B cell (primary cell): ENCODE data around the gene SPATA25. TPM values are rescaled to one million over a fixed set of nuclear protein-coding genes. Genes with fewer than 3 reads are reported as not detected.

Source experiments
- ATAC-seq: fragments of 200-7000 bp; cut with Tn5 transposase; one replicate; pipeline ENCODE4 v1.10.0; 2021; ENCODE audit warnings: low read depth, mild to moderate bottlenecking, moderate number of reproducible peaks, moderate library complexity
- CTCF ChIA-PET: fragments of 350-600 bp; sonication (Branson Sonifier 250); formaldehyde crosslinking; loops from one replicate; lab custom pipeline; 2021; ENCODE audit warnings: antibody characterized with exemption, inconsistent platforms; lab: Charles Lee
- POLR2A ChIA-PET: fragments of 350-600 bp; sonication (Branson Sonifier 250); formaldehyde crosslinking; loops from one replicate; lab custom pipeline; 2021; ENCODE audit warnings: antibody characterized with exemption; lab: Charles Lee
- DNase-seq: peaks from one replicate; pipeline ENCODE4 v3.0.0; 2013
- H2AFZ ChIP-seq: 2 replicates; pipeline ENCODE4 v1.6.1; 2012; ENCODE audit warnings: mild to moderate bottlenecking, low read depth, low read length; ENCODE audit not compliant: insufficient read depth, poor library complexity, severe bottlenecking
- H3K27ac ChIP-seq, 2 donors: 1 replicate in 1 of 2; 2 replicates in 1 of 2; pipeline ENCODE4 v1.5.1; 2012 to 2013; ENCODE audit warnings: low read length in 2 of 2, mild to moderate bottlenecking in 2 of 2, moderate library complexity in 1 of 2
- H3K27me3 ChIP-seq, 4 experiments: fragments of 200-600 bp in 1 of 4; sonication (generic) in 1 of 4; replicated peaks in 1 of 4; 1 replicate in 2 of 4; 2 replicates in 2 of 4; pipeline versions ENCODE4 v1.6.1 to v1.7.0; 2013 to 2016; ENCODE audit warnings: low read length in 3 of 4, mild to moderate bottlenecking in 2 of 4, mixed read lengths in 1 of 4, moderate library complexity in 1 of 4; ENCODE audit not compliant: insufficient read depth in 4 of 4, control insufficient read depth in 3 of 4; ENCODE audit errors: control extremely low read depth in 1 of 4
- H3K36me3 ChIP-seq, 2 experiments: replicated peaks in 1 of 2; 1 replicate in 1 of 2; 2 replicates in 1 of 2; pipeline versions ENCODE4 v1.6.1 to v1.7.1; 2013; ENCODE audit warnings: low read length in 1 of 2; ENCODE audit not compliant: insufficient read depth in 2 of 2, control insufficient read depth in 1 of 2; ENCODE audit errors: control extremely low read depth in 1 of 2, extremely low read depth in 1 of 2
- H3K4me1 ChIP-seq, 2 donors: fragments of 200-600 bp in 1 of 2; sonication (generic) in 1 of 2; 1 replicate in 1 of 2; 2 replicates in 1 of 2; pipeline versions ENCODE4 v1.5.1 to v1.6.1; 2013 to 2017; ENCODE audit warnings: low read length in 2 of 2; ENCODE audit not compliant: control insufficient read depth in 2 of 2, insufficient read depth in 2 of 2
- H3K4me2 ChIP-seq: replicated peaks from 2 replicates; pipeline ENCODE3; 2012; ENCODE audit warnings: mild to moderate bottlenecking, low read depth, low read length; ENCODE audit not compliant: poor library complexity, severe bottlenecking
- H3K4me3 ChIP-seq, 5 experiments: fragments of 200-600 bp in 1 of 5; sonication (generic) in 1 of 5; 1 replicate in 3 of 5; 2 replicates in 2 of 5; pipeline versions ENCODE4 v1.5.1 to v1.7.0; 2011 to 2016; ENCODE audit warnings: low read length in 4 of 5, mild to moderate bottlenecking in 4 of 5, low read depth in 2 of 5, control low read depth in 1 of 5, moderate library complexity in 1 of 5; ENCODE audit not compliant: insufficient read depth in 1 of 5; ENCODE audit errors: control extremely low read depth in 1 of 5, extremely low read depth in 1 of 5
- H3K79me2 ChIP-seq: fragments of 200-600 bp; sonication (generic); one replicate; pipeline ENCODE4 v1.6.0; 2016; ENCODE audit warnings: low read length; ENCODE audit not compliant: control insufficient read depth, insufficient read depth
- H3K9ac ChIP-seq: fragments of 200-600 bp; sonication (generic); 2 replicates; pipeline ENCODE4 v1.6.1; 2017; ENCODE audit warnings: mild to moderate bottlenecking, low read length, moderate library complexity
- H3K9me3 ChIP-seq, 3 donors: one replicate each; pipeline versions ENCODE4 v1.6.1 to v1.7.1; 2013; ENCODE audit warnings: low read length in 2 of 3; ENCODE audit not compliant: control insufficient read depth in 2 of 3, insufficient read depth in 1 of 3; ENCODE audit errors: control extremely low read depth in 1 of 3
- H4K20me1 ChIP-seq: 2 replicates; pipeline ENCODE4 v1.6.0; 2012; ENCODE audit warnings: mild to moderate bottlenecking, low read length; ENCODE audit not compliant: insufficient read depth, control insufficient read depth, poor library complexity, severe bottlenecking
- H3K27ac Mint-ChIP-seq: one replicate; pipeline ENCODE4 v1.8.0; 2021; ENCODE audit warnings: mixed read lengths
- H3K27me3 Mint-ChIP-seq: one replicate; pipeline ENCODE4 v1.8.0; 2021; ENCODE audit warnings: mixed read lengths
- H3K4me1 Mint-ChIP-seq: one replicate; pipeline ENCODE4 v1.8.0; 2021; ENCODE audit warnings: mixed read lengths
- H3K4me3 Mint-ChIP-seq: one replicate; pipeline ENCODE4 v1.8.0; 2021; ENCODE audit warnings: mixed read lengths
- H3K9me3 Mint-ChIP-seq: one replicate; pipeline ENCODE4 v1.8.0; 2022; ENCODE audit warnings: mixed read lengths; ENCODE audit not compliant: insufficient read depth
- EZH2 ChIP-seq: IDR thresholded peaks from 2 replicates; pipeline ENCODE4 v1.6.1; 2012; ENCODE audit warnings: borderline replicate concordance, low read depth, mild to moderate bottlenecking, moderate library complexity, low read length; ENCODE audit not compliant: insufficient read depth, poor library complexity, severe bottlenecking
- WGBS: methylation state at CpG from one replicate; pipeline ENCODE4 v1.1.5; 2013; ENCODE audit warnings: missing lambda C conversion rate; ENCODE audit not compliant: insufficient coverage; 5-methylcytosine and 5-hydroxymethylcytosine counted together
- intact Hi-C: fragments of 100-400 bp; cut with micrococcal nuclease; formaldehyde crosslinking; loops from one replicate; pipeline ENCODE4 v1.10.0; 2022
- polyA plus RNA-seq: library from polyadenylated mRNA; depleted of rRNA; stranded (reverse); fragments of >200 nt; gene quantifications from 2 replicates; pipeline ENCODE4 v1.2.3, GENCODE V29; 2012
- total RNA-seq, 2 donors: library from RNA; stranded (reverse); fragments of 120-200 nt in 1 of 2; gene quantifications; 1 replicate in 1 of 2; 2 replicates in 1 of 2; pipeline versions ENCODE4 v1.2.3 to v1.2.4, GENCODE V29; 2013 to 2022
- TF ChIP-seq, protein P1 (sequence below): fragments of 200-600 bp; IDR thresholded peaks from one replicate; pipeline ENCODE4 v1.8.0; 2022; ENCODE audit warnings: antibody characterized with exemption, mild to moderate bottlenecking

The SPATA25 gene
- total and polyA plus RNA-seq, 2 donors (not counting 1 experiment from before 2014, with no cell fraction given), result 2.5 to 2.9 TPM

DNA sequence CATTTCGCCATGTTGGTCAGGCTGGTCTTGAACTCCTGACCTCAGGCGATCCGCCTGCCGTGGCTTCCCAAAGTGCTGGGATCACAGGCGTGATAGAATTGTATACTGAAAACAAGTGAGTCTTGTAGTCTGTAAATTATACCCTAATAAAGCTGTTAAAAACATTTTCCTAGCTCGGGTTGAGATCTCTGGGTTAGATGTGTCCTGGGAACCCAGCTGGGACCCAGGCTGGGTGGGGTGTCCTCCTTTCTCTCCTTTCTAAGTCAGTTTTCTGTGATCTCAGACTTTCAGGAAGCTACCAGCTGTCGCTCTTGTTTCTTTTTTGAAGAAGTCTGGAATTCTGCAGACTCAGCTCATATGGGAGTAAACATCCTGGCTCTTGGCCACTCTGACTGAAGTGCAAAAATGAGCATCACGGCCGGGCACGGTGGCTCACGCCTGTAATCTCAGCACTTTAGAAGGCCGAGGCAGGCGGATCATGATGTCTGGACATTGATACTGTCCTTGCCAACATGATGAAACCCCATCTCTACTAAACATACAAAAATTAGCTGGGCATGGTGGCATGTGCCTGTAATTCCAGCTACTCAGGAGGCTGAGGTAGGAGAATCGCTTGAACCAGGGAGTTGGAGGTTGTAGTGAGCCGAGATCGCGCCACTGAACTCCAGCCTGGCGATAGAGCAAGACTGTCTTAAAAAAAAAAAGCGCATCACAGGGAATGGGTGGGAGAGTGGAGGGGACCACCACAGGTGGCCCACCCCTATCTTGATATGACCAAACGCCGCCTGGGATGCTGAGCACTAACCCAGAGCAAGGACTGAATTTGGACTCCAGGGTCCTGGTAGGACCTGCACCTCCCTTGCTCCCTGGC lies 37.2 kb upstream of the SPATA25 start:
- TF ChIP-seq, protein P1, sequence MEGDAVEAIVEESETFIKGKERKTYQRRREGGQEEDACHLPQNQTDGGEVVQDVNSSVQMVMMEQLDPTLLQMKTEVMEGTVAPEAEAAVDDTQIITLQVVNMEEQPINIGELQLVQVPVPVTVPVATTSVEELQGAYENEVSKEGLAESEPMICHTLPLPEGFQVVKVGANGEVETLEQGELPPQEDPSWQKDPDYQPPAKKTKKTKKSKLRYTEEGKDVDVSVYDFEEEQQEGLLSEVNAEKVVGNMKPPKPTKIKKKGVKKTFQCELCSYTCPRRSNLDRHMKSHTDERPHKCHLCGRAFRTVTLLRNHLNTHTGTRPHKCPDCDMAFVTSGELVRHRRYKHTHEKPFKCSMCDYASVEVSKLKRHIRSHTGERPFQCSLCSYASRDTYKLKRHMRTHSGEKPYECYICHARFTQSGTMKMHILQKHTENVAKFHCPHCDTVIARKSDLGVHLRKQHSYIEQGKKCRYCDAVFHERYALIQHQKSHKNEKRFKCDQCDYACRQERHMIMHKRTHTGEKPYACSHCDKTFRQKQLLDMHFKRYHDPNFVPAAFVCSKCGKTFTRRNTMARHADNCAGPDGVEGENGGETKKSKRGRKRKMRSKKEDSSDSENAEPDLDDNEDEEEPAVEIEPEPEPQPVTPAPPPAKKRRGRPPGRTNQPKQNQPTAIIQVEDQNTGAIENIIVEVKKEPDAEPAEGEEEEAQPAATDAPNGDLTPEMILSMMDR, result no peak
- TF ChIP-seq EZH2, result no peak

More for the DNA sequence above, 37.2 kb upstream of the SPATA25 start:
- POLR2A ChIA-PET, result interaction anchor here (1.0 to 1.2 kb wide), 2 partner anchors 10 to 17 kb away, joined by 4 read pairs; partner anchors contain the start of gene PCIF1
- intact Hi-C loops, result no loop called here
- H3K4me1 Mint-ChIP-seq, result no peaks in the 10 kb centered on the region
- Histone ChIP-seq H3K9me3 (no peaks in the 10 kb centered on the region), H3K4me2 (no peak overlapping the region), H3K4me1 (no peaks in the 10 kb centered on the region), H3K79me2 (no peaks in the 10 kb centered on the region), H4K20me1 (no peaks in the 10 kb centered on the region), H3K9ac (no peak overlapping the region), H3K27ac (no peak overlapping the region), H3K27me3 (peaks cover 0 to 10% (median 2%) of the 10 kb centered on the region in 4 experiments), H2AFZ (no peak overlapping the region), H3K36me3 (no peaks in the 10 kb centered on the region), H3K4me3 (no peak overlapping the region)
- peaks cover 19% of the 10 kb centered on the region for H3K27me3 Mint-ChIP-seq
- CTCF ChIA-PET, result no interaction called here
- no peak overlapping the region for H3K27ac Mint-ChIP-seq
- H3K9me3 Mint-ChIP-seq, result no peaks in the 10 kb centered on the region
- DNase-seq, result no peak
- ATAC-seq, result no peak
- no peak overlapping the region for H3K4me3 Mint-ChIP-seq
- 69% methylated on average over 13 of the region's 21 CpGs for WGBS
